Ecto neural progenitor cell (in vitro differentiated cells): ENCODE data around the gene FECH.
"Not testable (repeated sequence)": the region's sequence is repeated elsewhere in the genome, so short reads cannot be mapped to it uniquely, and the experiment has no call there.

Experiments used
- DNase-seq: peaks from one replicate; pipeline ENCODE4 v3.0.0-alpha.2; 2018; ENCODE audit warnings: low spot score

Gene FECH

GRCh38 chr18:57586251-57587049 is at the start of gene FECH:
FECH (minus strand) TSS chr18:57586702; CDS start chr18:57586620, 82 bp downstream.
- peak; percentile 75 for DNase-seq

- DNase-seq, result no peak
Measured at GRCh38 chr18:57635003-57635822, 48.7 kb upstream of the FECH start.

- DNase-seq, result no peak
Measured at GRCh38 chr18:57631697-57632096, 45.2 kb upstream of the FECH start.

- no peak for DNase-seq
Measured at GRCh38 chr18:57630754-57631595, 44.5 kb upstream of the FECH start.

GRCh38 chr18:57630002-57630753 is 43.7 kb upstream of the FECH start:
- DNase-seq, result peak; percentile 96

- no peak for DNase-seq
Measured at GRCh38 chr18:57629422-57629821, 42.9 kb upstream of the FECH start.

GRCh38 chr18:57627488-57627887 is 41.0 kb upstream of the FECH start:
- no peak for DNase-seq

- DNase-seq, result no peak
Measured at GRCh38 chr18:57624988-57625387, 38.5 kb upstream of the FECH start.

GRCh38 chr18:57621246-57621604 is 34.7 kb upstream of the FECH start:
- DNase-seq, result no peak

GRCh38 chr18:57619876-57620275 is 33.4 kb upstream of the FECH start:
- DNase-seq, result no peak

- DNase-seq, result no peak
Measured at GRCh38 chr18:57618910-57619309, 32.4 kb upstream of the FECH start.

GRCh38 chr18:57603871-57604270 is 17.4 kb upstream of the FECH start:
- DNase-seq, result no peak

- DNase-seq, result no peak
Measured at GRCh38 chr18:57595347-57595746, 8.8 kb upstream of the FECH start.

- DNase-seq, result not testable (repeated sequence)
Measured at GRCh38 chr18:57592716-57593115, 6.2 kb upstream of the FECH start.

GRCh38 chr18:57589161-57589560 is 2.7 kb upstream of the FECH start:
- DNase-seq, result no peak

GRCh38 chr18:57587098-57587661 is 678 bp upstream of the FECH start:
- DNase-seq, result no peak

- peak; percentile 52 for DNase-seq
Measured at GRCh38 chr18:57585855-57586250, 649 bp downstream of the FECH start.

GRCh38 chr18:57585421-57585820 is 1.1 kb downstream of the FECH start:
- no peak for DNase-seq

GRCh38 chr18:57584444-57584843 is 2.1 kb downstream of the FECH start:
- DNase-seq, result no peak

- DNase-seq, result no peak
Measured at GRCh38 chr18:57583297-57583835, 3.1 kb downstream of the FECH start.
